ENCODE measurements around the gene XPR1. TPM values are rescaled to one million over a fixed set of nuclear protein-coding genes. Genes with fewer than 3 reads are reported as not detected.

XPR1 gene
- total RNA-seq, 1 experiment from 2014 or later, result 19.9 TPM

GRCh38 chr1:180921891-180922630 lies 290.2 kb downstream of the XPR1 start:
- POLR2A ChIA-PET, result interaction anchor here (0.5 kb wide), 1 partner anchor 79 kb away, joined by 3 read pairs; no protein-coding TSS in a partner anchor
- Histone ChIP-seq H3K27ac (ENCODE audit: low read depth, low read length) (no peak overlapping the region), H3K4me2 (ENCODE audit: low read length) (no peak overlapping the region), H3K9me2 (ENCODE audit: insufficient read depth) (no peaks in the 10 kb centered on the region), H2AFZ (ENCODE audit: low read depth, low read length, poor library complexity, severe bottlenecking) (no peak overlapping the region), H3K36me3 (ENCODE audit: control insufficient read depth in 1 of 2, insufficient read depth in 2 of 2, low read length in 2 of 2) (no peaks in the 10 kb centered on the region), H4K20me1 (ENCODE audit: insufficient read depth) (no peaks in the 10 kb centered on the region), H3K4me1 (ENCODE audit: control insufficient read depth in 1 of 2, insufficient read depth in 2 of 2, low read length in 2 of 2) (no peaks in the 10 kb centered on the region), H3K9me3 (ENCODE audit: control insufficient read depth in 1 of 2, insufficient read depth in 1 of 2, low read depth in 1 of 2, low read length in 2 of 2) (no peaks in the 10 kb centered on the region), H3K27me3 (ENCODE audit: insufficient read depth, low read length) (no peaks in the 10 kb centered on the region), H3K9ac (ENCODE audit: low read length) (no peak overlapping the region), H3K79me2 (ENCODE audit: insufficient read depth, low read length) (no peaks in the 10 kb centered on the region), H3K4me3 (replicated peaks in 1 of 2; ENCODE audit: low read depth in 1 of 2, low read length in 2 of 2) (no peak overlapping the region)
- CTCF ChIA-PET, result interaction anchor here (1.3 kb wide), 1 partner anchor 38 kb away, joined by 4 read pairs; no protein-coding TSS in a partner anchor
- intact Hi-C loops (cut with micrococcal nuclease), result no loop called here
- BruUV-seq (replicated peaks), result no TSS peak
- no peak for DNase-seq (ENCODE audit: low read depth, low spot score)
- TF ChIP-seq SP1 (IDR thresholded peaks at IDR 0.05; ENCODE audit: low read depth) (no peak), MAX (IDR thresholded peaks at IDR 0.05) (no peak), EZH2phosphoT487 (IDR thresholded peaks at IDR 0.05; ENCODE audit: borderline replicate concordance) (no peak), EGR1 (IDR thresholded peaks at IDR 0.05; ENCODE audit: low read depth) (no peak), FOSL1 (IDR thresholded peaks at IDR 0.05; ENCODE audit: low read depth) (no peak), TCF7L2 (IDR thresholded peaks at IDR 0.05; ENCODE audit: borderline replicate concordance, extremely low read depth, insufficient read depth, insufficient read length) (no peak), SRF (IDR thresholded peaks at IDR 0.05; ENCODE audit: low read depth) (no peak), ATF3 (IDR thresholded peaks at IDR 0.05) (no peak), RAD21 (IDR thresholded peaks at IDR 0.05; ENCODE audit: low read depth) (no peak), POLR2A (IDR thresholded peaks at IDR 0.05; ENCODE audit: borderline replicate concordance, extremely low read depth, insufficient read depth, insufficient read length) (no peak), JUND (IDR thresholded peaks at IDR 0.05) (no peak), SIN3A (IDR thresholded peaks at IDR 0.05; ENCODE audit: low read depth) (no peak), EZH2 (IDR thresholded peaks at IDR 0.05) (no peak), POLR2AphosphoS5 (IDR thresholded peaks at IDR 0.05; ENCODE audit: low read depth, low read length) (no peak)
- TF ChIP-seq, protein P1, sequence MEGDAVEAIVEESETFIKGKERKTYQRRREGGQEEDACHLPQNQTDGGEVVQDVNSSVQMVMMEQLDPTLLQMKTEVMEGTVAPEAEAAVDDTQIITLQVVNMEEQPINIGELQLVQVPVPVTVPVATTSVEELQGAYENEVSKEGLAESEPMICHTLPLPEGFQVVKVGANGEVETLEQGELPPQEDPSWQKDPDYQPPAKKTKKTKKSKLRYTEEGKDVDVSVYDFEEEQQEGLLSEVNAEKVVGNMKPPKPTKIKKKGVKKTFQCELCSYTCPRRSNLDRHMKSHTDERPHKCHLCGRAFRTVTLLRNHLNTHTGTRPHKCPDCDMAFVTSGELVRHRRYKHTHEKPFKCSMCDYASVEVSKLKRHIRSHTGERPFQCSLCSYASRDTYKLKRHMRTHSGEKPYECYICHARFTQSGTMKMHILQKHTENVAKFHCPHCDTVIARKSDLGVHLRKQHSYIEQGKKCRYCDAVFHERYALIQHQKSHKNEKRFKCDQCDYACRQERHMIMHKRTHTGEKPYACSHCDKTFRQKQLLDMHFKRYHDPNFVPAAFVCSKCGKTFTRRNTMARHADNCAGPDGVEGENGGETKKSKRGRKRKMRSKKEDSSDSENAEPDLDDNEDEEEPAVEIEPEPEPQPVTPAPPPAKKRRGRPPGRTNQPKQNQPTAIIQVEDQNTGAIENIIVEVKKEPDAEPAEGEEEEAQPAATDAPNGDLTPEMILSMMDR (IDR thresholded peaks at IDR 0.05 in 2 of 3, conservative IDR thresholded peaks at IDR 0.05 in 1 of 3; ENCODE audit: borderline replicate concordance in 1 of 3, insufficient read depth in 1 of 3, low read depth in 2 of 3, low read length in 2 of 3), result no peak
- RAD21 ChIA-PET (ENCODE audit: low non-redundant PET in 1 of 2, low total read pairs in 2 of 2, uncharacterized antibody in 2 of 2, unreplicated experiment in 2 of 2), result no interaction called here
- no peak for ATAC-seq

Data from HCT116 (cell line).